ENCODE measurements around the gene EIF5A.
"Not testable (repeated sequence)": the region's sequence is repeated elsewhere in the genome, so short reads cannot be mapped to it uniquely, and the experiment has no call there.

EIF5A gene

DNA sequence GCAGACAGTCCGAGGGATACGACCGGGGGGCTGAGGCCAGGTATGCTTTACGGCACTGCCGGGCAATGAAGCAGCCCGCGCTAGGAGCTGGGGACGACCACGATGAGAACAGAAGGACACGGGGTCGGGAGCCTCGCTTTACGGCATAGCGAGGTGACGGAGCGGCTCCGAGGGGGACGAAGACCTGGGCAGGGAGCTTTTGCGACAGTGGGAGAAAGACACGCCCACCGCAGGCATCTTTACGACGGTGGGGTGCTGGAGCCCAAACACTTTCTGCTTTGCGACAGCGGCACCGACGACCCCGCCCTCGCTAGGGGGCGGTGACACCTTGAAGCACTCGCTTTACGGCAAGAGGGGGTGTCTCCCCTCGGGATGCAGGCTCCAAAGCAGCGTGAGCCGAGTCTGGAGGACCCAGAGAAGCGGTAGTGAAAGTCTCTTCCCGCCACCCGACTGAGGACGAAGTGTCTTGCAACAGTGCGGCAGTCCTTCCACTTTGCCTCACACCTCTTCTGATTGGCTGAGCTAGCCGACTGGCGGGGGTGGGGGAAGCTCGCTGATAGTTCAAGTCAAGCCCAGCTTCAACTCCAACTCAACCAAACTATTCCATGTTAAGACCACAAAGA, 22.1 kb downstream of the EIF5A start:
- peak overlapping the region; percentile 97 for H3K4me3 ChIP-seq (ENCODE audit: low read depth, low read length)

GRCh38 chr17:7329997-7330637, 22.7 kb downstream of the EIF5A start:
- peak overlapping the region; percentile 97 for H3K4me3 ChIP-seq (ENCODE audit: low read depth, low read length)

GRCh38 chr17:7330638-7331015, 23.2 kb downstream of the EIF5A start:
- peak overlapping the region; percentile 25 for H3K4me3 ChIP-seq (ENCODE audit: low read depth, low read length)

- no peak overlapping the region for H3K4me3 ChIP-seq (ENCODE audit: low read depth, low read length)
These were observed 24.7 kb downstream of the EIF5A start for GRCh38 chr17:7332111-7332510.

DNA sequence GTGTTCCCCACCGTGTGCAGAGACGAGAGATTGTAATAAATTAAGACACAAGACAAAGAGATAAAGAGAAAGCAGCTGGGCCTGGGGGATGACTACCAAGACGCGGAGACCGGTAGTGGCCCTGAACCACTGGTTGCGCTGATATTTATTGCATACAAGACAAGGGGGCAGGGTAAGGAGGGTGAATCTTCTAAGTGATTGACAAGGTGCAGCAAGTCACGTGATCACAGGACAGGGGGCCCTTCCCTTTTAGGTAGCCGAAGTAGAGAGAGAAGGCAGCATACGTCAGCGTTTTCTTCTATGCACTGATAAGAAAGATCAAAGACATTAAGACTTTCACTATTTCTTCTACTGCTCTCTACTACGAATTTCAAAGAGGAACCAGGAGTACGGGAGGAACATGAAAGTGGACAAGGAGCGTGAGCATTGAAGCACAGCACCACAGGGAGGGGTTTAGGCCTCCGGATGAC, 25.2 kb downstream of the EIF5A start:
- H3K4me3 ChIP-seq (ENCODE audit: low read depth, low read length): not testable (repeated sequence)

- no peak overlapping the region for H3K4me3 ChIP-seq (ENCODE audit: low read depth, low read length)
These were observed 27.6 kb downstream of the EIF5A start for GRCh38 chr17:7334938-7335538.

- H3K4me3 ChIP-seq (ENCODE audit: low read depth, low read length): not testable (repeated sequence)
These were observed 28.3 kb downstream of the EIF5A start for GRCh38 chr17:7335765-7336164.

DNA sequence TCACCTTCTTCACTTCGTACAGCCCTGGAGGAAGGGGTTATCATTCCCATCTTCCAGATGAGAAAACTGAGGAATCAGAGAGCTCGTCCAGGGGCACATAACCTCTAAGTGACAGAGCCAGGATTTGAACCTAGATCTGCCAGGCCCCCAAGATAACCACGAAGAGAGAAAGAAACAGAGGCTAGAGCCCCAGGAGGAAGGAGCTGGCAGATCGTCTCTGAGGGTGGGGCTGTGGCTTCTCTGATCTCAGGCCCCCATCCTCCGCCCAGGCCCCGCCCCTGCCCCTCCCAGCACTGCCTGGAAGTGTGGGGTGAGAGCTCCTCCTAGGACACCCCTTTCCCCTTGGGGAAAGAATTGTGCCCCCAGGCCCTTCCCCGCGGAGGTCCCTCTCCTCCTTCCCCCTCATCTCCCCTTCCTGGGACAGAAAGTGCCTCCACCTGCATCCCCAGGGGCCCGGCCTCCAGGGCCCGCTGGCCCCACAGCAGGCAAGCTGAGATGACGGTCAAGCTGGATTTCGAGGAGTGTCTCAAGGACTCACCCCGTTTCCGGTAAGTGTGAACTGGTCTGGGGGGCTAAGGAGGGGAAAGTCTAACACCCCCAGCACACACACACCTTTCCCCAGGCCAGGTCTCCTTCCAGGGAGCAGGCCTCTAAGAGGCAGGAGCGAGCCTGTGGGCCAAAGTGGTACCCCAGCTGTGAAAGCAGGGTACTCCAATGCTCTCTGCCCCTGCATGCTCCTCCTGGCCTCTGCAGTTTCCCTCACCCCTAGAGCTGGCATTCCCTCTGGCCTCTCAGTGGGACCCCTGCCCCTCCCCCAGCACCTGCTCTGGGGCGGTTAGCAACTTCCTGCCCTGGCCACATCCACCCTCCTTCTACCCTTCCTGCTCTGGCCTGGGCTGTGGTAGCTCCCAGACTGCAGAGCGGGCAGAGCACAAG, 29.1 kb downstream of the EIF5A start, which contains the start of gene ACAP1:
Gene ACAP1, plus strand, starts transcription at position 290 of the 936 bp plus-strand sequence. Its CDS starts 206 bp downstream, at position 496.
- peak within 1 kb of the TSS; percentile 8 for H3K4me3 ChIP-seq (ENCODE audit: low read depth, low read length)

GRCh38 chr17:7337600-7337999, 30.2 kb downstream of the EIF5A start:
- not testable (repeated sequence) for H3K4me3 ChIP-seq (ENCODE audit: low read depth, low read length)

DNA sequence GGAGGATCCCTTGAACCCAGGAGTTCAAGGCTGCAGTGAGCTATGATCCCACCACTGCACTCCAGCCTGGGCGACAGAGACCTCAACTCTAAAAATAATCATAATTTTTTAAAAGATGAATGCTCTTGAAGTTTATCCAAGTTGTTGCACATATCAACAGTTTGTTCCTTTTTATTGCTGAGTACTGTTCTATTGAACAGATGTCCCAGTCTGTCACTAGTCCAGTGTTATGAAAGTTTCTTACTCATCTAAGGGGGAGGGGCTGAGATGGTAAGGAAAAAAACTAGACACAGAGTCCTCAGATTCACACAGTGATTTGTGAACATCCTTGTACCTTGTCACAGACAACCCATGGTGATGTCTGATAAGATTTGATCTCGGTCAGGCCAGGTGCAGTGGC, 32.8 kb downstream of the EIF5A start:
- H3K4me3 ChIP-seq (ENCODE audit: low read depth, low read length): no peak overlapping the region

DNA sequence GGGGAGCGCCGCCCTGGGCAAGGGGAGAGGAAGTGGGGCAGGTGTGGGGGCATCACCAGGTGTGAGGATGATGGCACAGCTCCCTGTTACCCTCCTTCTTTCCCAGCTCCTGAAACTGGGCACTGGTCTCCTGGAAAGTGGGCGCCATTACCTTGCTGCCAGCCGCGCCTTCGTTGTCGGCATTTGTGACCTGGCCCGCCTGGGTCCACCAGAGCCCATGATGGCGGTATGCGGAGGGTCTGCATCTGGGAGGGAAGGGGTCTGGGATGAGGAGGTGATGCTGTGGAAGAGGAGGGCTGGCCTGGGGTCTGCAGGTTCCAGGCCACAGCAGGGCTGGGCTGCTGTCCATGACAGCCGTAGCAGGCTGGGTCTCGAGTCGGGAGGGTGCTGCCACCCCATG, 34.4 kb downstream of the EIF5A start:
- H3K4me3 ChIP-seq (ENCODE audit: low read depth, low read length): no peak overlapping the region

- H3K4me3 ChIP-seq (ENCODE audit: low read depth, low read length): no peak overlapping the region
These were observed 35.8 kb downstream of the EIF5A start for GRCh38 chr17:7343250-7343649.

DNA sequence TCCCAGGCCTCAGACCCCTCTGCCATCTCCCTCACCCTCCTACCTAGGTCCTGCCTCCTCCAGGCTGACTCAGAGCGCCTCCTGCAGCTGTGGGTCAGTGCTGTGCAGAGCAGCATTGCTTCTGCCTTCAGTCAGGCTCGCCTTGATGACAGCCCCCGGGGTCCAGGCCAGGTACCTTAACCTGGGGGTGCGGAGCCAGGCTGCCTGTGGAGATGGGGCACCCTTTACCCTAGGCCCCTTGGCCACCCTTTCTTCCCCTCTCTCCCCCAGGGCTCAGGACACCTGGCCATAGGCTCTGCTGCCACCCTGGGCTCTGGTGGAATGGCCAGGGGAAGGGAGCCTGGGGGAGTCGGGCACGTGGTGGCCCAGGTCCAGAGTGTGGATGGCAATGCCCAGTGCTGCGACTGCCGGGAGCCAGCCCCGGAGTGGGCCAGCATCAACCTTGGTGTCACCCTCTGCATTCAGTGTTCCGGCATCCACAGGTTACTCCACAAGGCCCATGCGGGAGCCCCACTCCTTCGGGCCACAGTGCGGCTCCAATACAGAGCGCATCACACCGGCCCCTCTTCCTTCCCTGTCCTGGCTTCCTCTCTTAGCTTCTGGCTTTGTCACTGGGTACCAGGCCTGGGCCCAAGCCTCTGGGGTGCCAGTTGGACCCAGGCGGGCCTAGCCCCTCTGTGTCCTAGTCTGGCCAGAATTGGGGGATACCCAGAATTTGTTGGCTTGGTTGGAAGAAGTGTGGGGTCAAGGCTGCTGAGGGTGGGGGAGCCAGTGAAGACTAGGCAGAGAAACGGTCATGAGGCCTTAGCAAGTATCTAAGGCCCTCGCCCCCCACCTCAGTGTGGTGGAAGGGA, 39.6 kb downstream of the EIF5A start:
- no peak overlapping the region for H3K4me3 ChIP-seq (ENCODE audit: low read depth, low read length)

GRCh38 chr17:7347630-7348477, 40.4 kb downstream of the EIF5A start:
- H3K4me3 ChIP-seq (ENCODE audit: low read depth, low read length): no peak overlapping the region

DNA sequence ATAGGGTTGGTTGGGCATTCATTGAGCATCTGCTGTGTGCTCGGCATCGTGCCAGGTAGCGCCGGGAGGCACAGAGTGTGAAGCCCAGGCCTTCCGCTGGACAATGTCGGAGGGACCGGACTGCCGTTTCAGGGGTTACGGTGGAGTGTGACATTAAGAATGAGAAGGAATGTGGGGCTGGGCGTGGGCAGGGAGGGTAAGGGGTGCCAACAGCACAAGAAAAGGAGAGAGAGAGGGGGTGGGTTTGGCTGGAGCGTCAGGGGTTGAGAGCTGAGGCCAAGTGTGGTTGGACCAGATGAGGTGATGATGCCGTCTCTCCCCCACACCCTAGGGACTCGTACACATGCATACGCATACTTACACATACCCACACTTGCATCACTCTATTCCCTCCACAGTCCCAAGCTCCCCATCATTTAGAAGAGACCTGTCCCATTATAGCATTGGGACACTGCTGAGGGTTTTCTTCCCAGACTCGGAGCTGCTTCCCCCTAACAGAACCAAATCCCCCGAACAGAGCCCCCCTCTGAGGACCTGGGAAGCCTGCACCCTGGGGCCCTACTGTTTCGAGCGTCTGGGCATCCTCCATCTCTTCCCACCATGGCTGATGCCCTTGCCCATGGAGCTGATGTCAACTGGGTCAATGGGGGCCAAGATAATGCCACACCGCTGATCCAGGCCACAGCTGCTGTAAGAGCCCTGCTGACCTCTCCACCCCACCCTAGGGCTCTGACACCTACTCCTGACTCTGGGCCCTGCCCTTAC, 41.2 kb downstream of the EIF5A start:
- no peak overlapping the region for H3K4me3 ChIP-seq (ENCODE audit: low read depth, low read length)

- peak within 1 kb of the TSS; percentile 62 for H3K4me3 ChIP-seq (ENCODE audit: low read depth, low read length)
These were observed 44.5 kb downstream of the EIF5A start, which contains the start of gene KCTD11 for GRCh38 chr17:7351665-7352502. Gene KCTD11 (plus strand): TSS chr17:7352162.

- H3K4me3 ChIP-seq (ENCODE audit: low read depth, low read length): peak overlapping the region; percentile 49
These were observed 45.1 kb downstream of the EIF5A start for GRCh38 chr17:7352503-7352889.
